Astrocyte of the cerebellum (primary cell): ENCODE measurements around the gene ALPK3.

Experiments used
- DNase-seq: peaks from one replicate; pipeline ENCODE4 v3.0.0-alpha.2; 2011; ENCODE audit warnings: low read depth
- H3K4me3 ChIP-seq: 2 replicates; pipeline ENCODE4 v1.5.1; 2011; ENCODE audit warnings: mild to moderate bottlenecking, low read depth, low read length, moderate library complexity
- CTCF ChIP-seq: IDR thresholded peaks from 2 replicates; pipeline ENCODE4 v1.5.1; 2012; ENCODE audit warnings: low read length, low read depth, moderate library complexity, mild to moderate bottlenecking; ENCODE audit errors: missing control alignments
- in situ Hi-C: cut with HindIII; loops from 2 replicates; pipeline ENCODE4 v1.10.0; 2017; ENCODE audit warnings: low sequenced_read_pairs

Gene ALPK3

GRCh38 chr15:84819791-84820190 is 2.6 kb downstream of the ALPK3 start:
- DNase-seq: no peak
- no peak for TF ChIP-seq CTCF

DNA sequence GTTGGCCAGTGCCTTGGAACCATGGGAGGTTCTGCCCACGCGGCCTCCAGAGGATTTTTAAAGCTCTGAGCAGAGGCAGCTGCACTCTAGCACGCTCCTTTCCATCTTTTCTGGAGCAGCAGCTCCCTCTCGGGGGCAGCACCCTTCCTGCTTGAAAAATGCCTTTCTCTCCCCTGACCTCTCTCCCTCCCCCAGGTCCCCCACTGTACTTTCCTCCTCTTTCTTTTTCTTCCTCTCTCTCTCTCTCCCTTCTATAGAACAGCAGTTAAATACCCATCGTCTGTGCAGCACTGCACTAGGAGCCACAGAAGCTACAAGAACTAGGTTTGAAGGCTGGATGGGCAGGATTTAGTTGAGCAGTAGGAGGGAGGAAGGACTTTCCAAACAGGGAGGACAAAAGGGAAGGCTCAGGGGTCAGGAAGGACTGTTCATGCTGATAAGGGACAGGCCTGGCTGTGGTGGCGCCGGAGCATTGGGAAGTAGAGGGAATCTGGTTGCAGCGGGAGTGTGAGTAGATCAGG is 4.4 kb downstream of the ALPK3 start:
- in situ Hi-C loops: no loop called here
- no peak for DNase-seq
- H3K4me3 ChIP-seq: no peak overlapping the region
- TF ChIP-seq CTCF: no peak

More at GRCh38 chr15:84819791-84820190, 2.6 kb downstream of the ALPK3 start:
- in situ Hi-C loops: loop anchor here (5.0 kb wide), 1 partner anchor 73 kb away; no protein-coding TSS in a partner anchor
- no peak overlapping the region for H3K4me3 ChIP-seq

- in situ Hi-C loops: no loop called here
- TF ChIP-seq CTCF: no peak
These were observed 5.6 kb downstream of the ALPK3 start for GRCh38 chr15:84822653-84823281.

GRCh38 chr15:84823282-84823878 is 6.2 kb downstream of the ALPK3 start:
- TF ChIP-seq CTCF: no peak
- in situ Hi-C loops: no loop called here
- no peak for DNase-seq
- H3K4me3 ChIP-seq: no peak overlapping the region

More at GRCh38 chr15:84822653-84823281, 5.6 kb downstream of the ALPK3 start:
- no peak for DNase-seq
- no peak overlapping the region for H3K4me3 ChIP-seq

DNA sequence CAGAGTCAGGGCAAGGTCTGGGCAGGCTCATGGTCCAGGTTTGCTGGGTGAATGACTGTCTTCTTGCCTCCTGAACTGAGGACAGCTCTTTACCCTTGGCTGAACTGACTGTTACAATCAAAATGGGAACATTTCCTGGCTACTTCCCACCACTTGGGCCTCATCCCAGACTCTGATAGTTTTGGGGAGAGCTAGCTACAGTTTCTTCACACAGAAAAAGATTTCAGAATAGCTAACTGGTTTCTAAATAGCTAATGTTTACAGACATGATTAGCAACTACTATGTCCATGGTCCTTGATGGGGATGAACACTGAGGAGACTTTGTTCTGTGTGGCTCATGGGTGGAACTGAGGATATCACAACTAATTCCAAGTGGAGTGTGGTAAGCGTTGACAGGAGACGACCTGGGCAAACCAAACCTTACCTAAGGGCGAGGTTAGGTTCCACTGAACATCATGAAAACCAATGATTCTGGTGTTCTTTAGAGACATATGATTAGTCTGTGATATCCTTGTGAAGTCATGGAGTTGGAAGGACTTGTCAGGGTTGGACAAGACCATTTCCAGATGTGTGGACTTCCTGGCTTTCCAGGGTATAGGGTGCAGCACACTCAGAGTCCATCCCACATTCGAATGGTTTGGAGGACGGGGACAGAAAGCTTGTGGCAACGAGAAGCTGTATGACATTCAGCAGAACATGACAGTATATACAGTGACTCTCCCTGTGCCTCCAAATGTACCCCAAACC is 7.3 kb downstream of the ALPK3 start:
- no peak for TF ChIP-seq CTCF
- H3K4me3 ChIP-seq: no peak overlapping the region
- in situ Hi-C loops: no loop called here
- peak; percentile 20 for DNase-seq

DNA sequence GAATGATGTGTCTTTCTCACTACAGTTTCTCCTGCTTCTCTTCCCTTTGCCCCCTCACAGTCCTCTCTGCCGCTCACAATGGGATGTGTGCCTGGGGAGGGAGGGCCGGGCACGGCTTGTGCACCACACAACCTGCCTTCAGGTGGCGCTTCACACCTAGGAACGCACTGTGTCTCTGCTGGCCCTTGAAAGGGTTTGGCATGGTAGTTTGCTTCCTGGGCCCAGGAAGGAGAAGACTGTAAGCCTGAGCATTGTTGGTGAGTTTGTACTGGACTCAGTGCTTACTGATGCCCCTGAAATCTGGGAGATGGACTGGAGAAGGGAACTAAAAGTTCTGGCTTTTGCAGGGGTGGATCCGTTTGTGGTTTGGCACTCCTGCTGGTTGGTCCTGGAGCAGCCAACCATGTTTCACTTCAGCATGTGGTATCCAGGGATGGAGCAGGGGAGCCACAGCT is 9.2 kb downstream of the ALPK3 start:
- in situ Hi-C loops: no loop called here
- DNase-seq: no peak
- TF ChIP-seq CTCF: peak; percentile 26
- H3K4me3 ChIP-seq: no peak overlapping the region
